Measurements from ENCODE around the gene EPB41L4A. TPM values are rescaled to one million over a fixed set of nuclear protein-coding genes. Genes with fewer than 3 reads are reported as not detected.

The EPB41L4A gene
- total and polyA plus RNA-seq, 2 donors (not counting 1 experiment from before 2014, with no cell fraction given) = 0.23 to 0.50 TPM

DNA sequence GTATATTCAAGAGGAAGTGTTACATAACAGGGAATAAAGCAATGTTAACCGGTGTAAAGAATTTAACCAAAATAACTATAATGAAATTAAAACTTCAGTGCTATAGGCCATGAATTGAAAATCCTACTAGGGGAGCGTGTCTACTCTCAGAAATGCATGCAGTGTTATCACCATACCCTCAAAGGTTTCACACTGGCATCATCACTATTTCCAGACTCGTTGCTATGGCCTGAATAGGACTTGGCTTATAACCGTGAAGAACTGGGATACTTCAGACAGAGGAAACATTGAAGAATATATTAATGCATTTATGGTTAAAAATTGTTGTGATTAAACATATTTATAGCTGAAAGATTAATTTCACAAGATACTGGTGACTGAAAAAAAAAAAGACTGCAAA lies 154.9 kb downstream of the EPB41L4A start:
- no peak for DNase-seq (ENCODE audit: low read depth in 2 of 2)
- Histone ChIP-seq H3K36me3 (ENCODE audit: control insufficient read depth, insufficient read depth, low read length) (no peaks in the 10 kb centered on the region), H3K27me3 (ENCODE audit: control insufficient read depth, insufficient read depth, low read length) (no peaks in the 10 kb centered on the region), H3K27ac (ENCODE audit: insufficient read depth, low read length) (no peak overlapping the region), H3K4me1 (ENCODE audit: control insufficient read depth, extremely low read depth, insufficient read depth, low read length) (no peaks in the 10 kb centered on the region), H3K79me2 (ENCODE audit: control insufficient read depth, insufficient read depth, low read length) (no peaks in the 10 kb centered on the region), H3K9ac (ENCODE audit: insufficient read depth, low read length) (no peak overlapping the region), H3K4me3 (replicated peaks in 1 of 4; ENCODE audit: control extremely low read depth in 1 of 4, insufficient read depth in 1 of 4, low read depth in 3 of 4, low read length in 4 of 4) (no peak overlapping the region), H4K20me1 (ENCODE audit: control insufficient read depth, extremely low read depth, insufficient read depth, low read length) (peaks cover 2% of the 10 kb centered on the region), H3K4me2 (ENCODE audit: extremely low read depth, insufficient read depth, low read length) (no peak overlapping the region), H2AFZ (ENCODE audit: low read length) (no peak overlapping the region), H3K9me3 (ENCODE audit: control insufficient read depth, insufficient read depth, low read depth, low read length) (no peaks in the 10 kb centered on the region)
- TF ChIP-seq EZH2 (IDR thresholded peaks at IDR 0.05; ENCODE audit: low read length, missing control alignments) = no peak
- TF ChIP-seq CTCF (conservative IDR thresholded peaks at IDR 0.05 in 1 of 2, IDR thresholded peaks at IDR 0.05 in 1 of 2; ENCODE audit: low read depth in 1 of 2, low read length in 2 of 2) = no peak

- no peaks in the 10 kb centered on the region for H3K79me2 ChIP-seq (ENCODE audit: control insufficient read depth, insufficient read depth, low read length)
- H3K4me2 ChIP-seq (ENCODE audit: extremely low read depth, insufficient read depth, low read length) = no peak overlapping the region
- no peak overlapping the region for H3K9ac ChIP-seq (ENCODE audit: insufficient read depth, low read length)
- H4K20me1 ChIP-seq (ENCODE audit: control insufficient read depth, extremely low read depth, insufficient read depth, low read length) = peaks cover 2% of the 10 kb centered on the region
- no peak for DNase-seq (ENCODE audit: low read depth in 2 of 2)
- H3K9me3 ChIP-seq (ENCODE audit: control insufficient read depth, insufficient read depth, low read depth, low read length) = no peaks in the 10 kb centered on the region
- H3K4me3 ChIP-seq (replicated peaks in 1 of 4; ENCODE audit: control extremely low read depth in 1 of 4, insufficient read depth in 1 of 4, low read depth in 3 of 4, low read length in 4 of 4) = no peak overlapping the region
- no peaks in the 10 kb centered on the region for H3K36me3 ChIP-seq (ENCODE audit: control insufficient read depth, insufficient read depth, low read length)
- no peaks in the 10 kb centered on the region for H3K4me1 ChIP-seq (ENCODE audit: control insufficient read depth, extremely low read depth, insufficient read depth, low read length)
- no peaks in the 10 kb centered on the region for H3K27me3 ChIP-seq (ENCODE audit: control insufficient read depth, insufficient read depth, low read length)
- no peak for TF ChIP-seq EZH2 (IDR thresholded peaks at IDR 0.05; ENCODE audit: low read length, missing control alignments)
- no peak for TF ChIP-seq CTCF (conservative IDR thresholded peaks at IDR 0.05 in 1 of 2, IDR thresholded peaks at IDR 0.05 in 1 of 2; ENCODE audit: low read depth in 1 of 2, low read length in 2 of 2)
- no peak overlapping the region for H3K27ac ChIP-seq (ENCODE audit: insufficient read depth, low read length)
- no peak overlapping the region for H2AFZ ChIP-seq (ENCODE audit: low read length)
These were observed 155.6 kb downstream of the EPB41L4A start for GRCh38 chr5:112263469-112263868.

DNA sequence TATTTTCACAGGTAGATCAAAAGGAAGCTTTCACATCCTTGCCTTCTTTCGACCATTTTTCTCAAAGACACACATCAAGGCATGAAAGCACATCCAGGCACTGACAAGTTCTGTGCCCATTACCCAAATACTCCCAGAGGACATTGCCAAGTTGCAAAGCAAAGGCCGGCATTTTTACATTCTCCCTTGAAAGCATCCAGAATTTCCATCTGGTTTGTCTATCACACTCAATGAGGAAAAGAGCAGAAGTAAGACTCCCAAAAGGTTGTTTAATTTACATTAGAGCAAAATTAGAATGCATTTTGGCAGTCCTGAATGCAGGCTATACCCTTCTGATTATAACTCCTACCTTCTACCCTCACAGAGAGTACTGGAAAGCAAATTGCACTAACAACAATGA lies 160.5 kb downstream of the EPB41L4A start:
- Histone ChIP-seq H3K9ac (ENCODE audit: insufficient read depth, low read length) (no peak overlapping the region), H3K4me2 (ENCODE audit: extremely low read depth, insufficient read depth, low read length) (no peak overlapping the region), H3K9me3 (ENCODE audit: control insufficient read depth, insufficient read depth, low read depth, low read length) (no peaks in the 10 kb centered on the region), H3K27ac (ENCODE audit: insufficient read depth, low read length) (no peak overlapping the region), H3K4me3 (replicated peaks in 1 of 4; ENCODE audit: control extremely low read depth in 1 of 4, insufficient read depth in 1 of 4, low read depth in 3 of 4, low read length in 4 of 4) (no peak overlapping the region), H3K79me2 (ENCODE audit: control insufficient read depth, insufficient read depth, low read length) (no peaks in the 10 kb centered on the region), H4K20me1 (ENCODE audit: control insufficient read depth, extremely low read depth, insufficient read depth, low read length) (no peaks in the 10 kb centered on the region), H3K27me3 (ENCODE audit: control insufficient read depth, insufficient read depth, low read length) (no peaks in the 10 kb centered on the region), H3K36me3 (ENCODE audit: control insufficient read depth, insufficient read depth, low read length) (no peaks in the 10 kb centered on the region), H3K4me1 (ENCODE audit: control insufficient read depth, extremely low read depth, insufficient read depth, low read length) (no peaks in the 10 kb centered on the region), H2AFZ (ENCODE audit: low read length) (no peak overlapping the region)
- TF ChIP-seq EZH2 (IDR thresholded peaks at IDR 0.05; ENCODE audit: low read length, missing control alignments) (no peak), CTCF (conservative IDR thresholded peaks at IDR 0.05 in 1 of 2, IDR thresholded peaks at IDR 0.05 in 1 of 2; ENCODE audit: low read depth in 1 of 2, low read length in 2 of 2) (no peak)
- DNase-seq (ENCODE audit: low read depth in 2 of 2) = no peak

Data from fibroblast of lung (primary cell).